Measurements from ENCODE around the gene GDPD3. TPM values are rescaled to one million over a fixed set of nuclear protein-coding genes. Genes with fewer than 3 reads are reported as not detected.

GDPD3 gene
- total and polyA plus RNA-seq, 2 of the 13 experiments (the other 11 are each of a cell fraction or from before 2014, with no cell fraction given): 18.7 to 20.6 TPM

GRCh38 chr16:30088832-30089624, 24.3 kb downstream of the GDPD3 start (continued):
- 0 out of 2 replicates have a peak, but pooled peaks have one; percentile 3 for TF ChIP-seq ZNF629 (CRISPR knock-in tag; conservative IDR thresholded peaks at IDR 0.05)
- peak; percentile 84; the same call in 1 of the 2 replicates for TF ChIP-seq ZNF292 (CRISPR knock-in tag; IDR thresholded peaks at IDR 0.05; ENCODE audit: borderline replicate concordance, low read depth)
- no peak for TF ChIP-seq MIER2 (CRISPR knock-in tag; IDR thresholded peaks at IDR 0.05)
- no peak for TF ChIP-seq MAFF (IDR thresholded peaks at IDR 0.05; ENCODE audit: low read depth, low read length)
- TF ChIP-seq TAF1 (CRISPR knock-in tag; IDR thresholded peaks at IDR 0.05): no peak
- TF ChIP-seq PPARG (CRISPR knock-in tag; conservative IDR thresholded peaks at IDR 0.05): no peak
- TF ChIP-seq SOX6 (IDR thresholded peaks at IDR 0.05): no peak
- TF ChIP-seq SOX6 (CRISPR knock-in tag; IDR thresholded peaks at IDR 0.05): no peak
- no peak for TF ChIP-seq ZNF180 (CRISPR knock-in tag; IDR thresholded peaks at IDR 0.05; ENCODE audit: borderline replicate concordance, low read depth)
- TF ChIP-seq KLF6 (CRISPR knock-in tag; IDR thresholded peaks at IDR 0.05): no peak
- TF ChIP-seq ATF2 (CRISPR knock-in tag; IDR thresholded peaks at IDR 0.05): no peak
- no peak for TF ChIP-seq FUBP1 (CRISPR knock-in tag; IDR thresholded peaks at IDR 0.05; ENCODE audit: borderline replicate concordance)
- no peak for TF ChIP-seq ZNF557 (CRISPR knock-in tag; IDR thresholded peaks at IDR 0.05)
- TF ChIP-seq HIVEP1 (CRISPR knock-in tag; IDR thresholded peaks at IDR 0.05): no peak
- peak; percentile 63 for TF ChIP-seq ZFX (CRISPR knock-in tag; IDR thresholded peaks at IDR 0.05; ENCODE audit: low read depth)
- no peak for TF ChIP-seq MIER3 (CRISPR knock-in tag; IDR thresholded peaks at IDR 0.05; ENCODE audit: borderline replicate concordance)
- no peak for TF ChIP-seq FOXA3 (CRISPR knock-in tag; IDR thresholded peaks at IDR 0.05)
- no peak for TF ChIP-seq ZFP82 (CRISPR knock-in tag; IDR thresholded peaks at IDR 0.05; ENCODE audit: borderline replicate concordance)
- no peak for TF ChIP-seq MBD4 (IDR thresholded peaks at IDR 0.05; ENCODE audit: borderline replicate concordance, low read length)
- TF ChIP-seq ZNF770 (CRISPR knock-in tag; IDR thresholded peaks at IDR 0.05): peak; percentile 89
- TF ChIP-seq SUZ12 (IDR thresholded peaks at IDR 0.05; ENCODE audit: low read depth, low read length): no peak
- TF ChIP-seq HMG20A (CRISPR knock-in tag; IDR thresholded peaks at IDR 0.05; ENCODE audit: borderline replicate concordance): no peak
- TF ChIP-seq DMAP1 (CRISPR knock-in tag; IDR thresholded peaks at IDR 0.05): peak; percentile 37; the same call in 1 of the 2 replicates
- 0 out of 2 replicates have a peak, but pooled peaks have one; percentile 37 for TF ChIP-seq ZMYM4 (CRISPR knock-in tag; IDR thresholded peaks at IDR 0.05)

All from HepG2 (cell line).